ENCODE results near the gene PPIP5K2. TPM values are rescaled to one million over a fixed set of nuclear protein-coding genes. Genes with fewer than 3 reads are reported as not detected.
A peak's percentile ranks its signal among the peaks of the same experiment; 100 is the strongest.
"Not testable (repeated sequence)": the region's sequence is repeated elsewhere in the genome, so short reads cannot be mapped to it uniquely, and the experiment has no call there.

The PPIP5K2 gene
- total RNA-seq (10 to 100 TPM; 30.4 to 42.8 TPM), polyA plus RNA-seq (ENCODE audit: insufficient read depth, low read depth, low replicate concordance) (23.7 TPM)
- long read RNA-seq, donor 1, partial matches to known transcripts, result 0 of 3 reads
- long read RNA-seq, donor 1, other reads (novel, unspliced or antisense), result 0 of 3 reads
- long read RNA-seq, donor 2, result 0 reads

DNA sequence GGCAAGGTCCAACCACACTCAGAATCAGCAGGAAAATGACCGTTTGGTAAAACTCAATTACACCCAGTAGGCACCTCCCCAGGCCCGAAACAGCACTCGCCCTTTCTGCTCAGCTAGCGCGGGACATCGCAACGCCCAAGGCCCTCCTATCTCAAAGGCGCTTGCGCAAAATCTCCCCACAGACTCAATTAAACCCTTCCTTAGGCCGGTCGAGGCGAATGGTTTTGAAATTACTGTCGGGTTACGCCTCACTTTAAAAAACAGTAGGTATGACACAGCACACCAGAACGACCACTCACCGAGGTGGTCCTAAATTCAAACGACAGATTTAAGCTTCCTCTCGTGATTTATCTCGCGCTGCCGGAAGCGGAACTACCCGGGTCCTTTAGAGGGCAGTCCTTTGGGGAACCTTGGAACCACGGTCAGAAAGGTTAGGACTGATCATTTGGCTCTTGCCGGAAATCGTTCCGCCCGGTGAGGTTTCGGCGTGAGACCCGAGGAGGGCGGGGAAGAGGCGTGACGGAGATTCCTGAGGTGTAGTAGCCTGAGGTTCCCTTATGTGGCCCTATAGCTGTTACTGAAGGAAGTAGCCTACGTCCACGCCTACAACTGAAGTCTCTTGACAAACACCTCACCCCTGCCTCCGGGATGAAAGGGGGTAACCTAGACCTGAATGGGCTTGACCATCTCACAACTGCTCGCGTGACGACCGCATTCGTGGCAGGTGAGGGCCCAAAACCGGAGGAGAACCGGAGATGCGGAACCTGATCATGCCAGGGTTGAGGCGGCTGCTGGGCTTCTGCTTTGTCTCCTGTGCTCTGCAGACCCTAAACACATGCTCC lies at the start of gene PPIP5K2, which contains the start of gene GIN1:
TSS of gene PPIP5K2 (plus strand) at position 537 of the 842 bp plus-strand sequence. CDS start 9,289 bp downstream, outside the sequence.
TSS of gene GIN1 (minus strand) at position 374 of the 842 bp plus-strand sequence. CDS start 11,431 bp downstream, outside the sequence.
- Histone ChIP-seq H3K4me1 (peaks cover 2% of the 10 kb centered on the region), H3K36me3 (ENCODE audit: low read depth, missing control alignments) (no peaks in the 10 kb centered on the region), H3K4me3 (peak within 1 kb of the TSS; percentile 83 to 86), H3K27ac (peak within 1 kb of the TSS; percentile 79 to 97), H3K27me3 (no peaks in the 10 kb centered on the region), H3K9me3 (no peaks in the 10 kb centered on the region)
- peak; percentile 98 for DNase-seq
- peak in 1 of 3 experiments; percentile 9 for TF ChIP-seq CTCF (IDR thresholded peaks at IDR 0.05)
- TF ChIP-seq POLR2A (IDR thresholded peaks at IDR 0.05), result peak; percentile 17
- intact Hi-C loops (cut with DNase I; ENCODE audit: low total_unique reads), result no loop called here
- WGBS, 2 donors, result 0 to 1% methylated on average over 31 to 45 of the region's 46 CpGs

- H3K36me3 ChIP-seq (ENCODE audit: low read depth, missing control alignments); intact Hi-C loops (cut with DNase I; ENCODE audit: low total_unique reads); H3K9me3 ChIP-seq; DNase-seq; H3K4me1 ChIP-seq; H3K27me3 ChIP-seq; H3K4me3 ChIP-seq; H3K27ac ChIP-seq: not testable (repeated sequence)
- 68 to 72% methylated on average over 4 of the region's 4 CpGs for WGBS, 2 donors
Observed at GRCh38 chr5:103073500-103073899, 46.6 kb upstream of the PPIP5K2 start.

- WGBS, 2 donors, result 83 to 87% methylated on average over 4 of the region's 4 CpGs
Observed at GRCh38 chr5:103075442-103075841, 44.7 kb upstream of the PPIP5K2 start.

DNA sequence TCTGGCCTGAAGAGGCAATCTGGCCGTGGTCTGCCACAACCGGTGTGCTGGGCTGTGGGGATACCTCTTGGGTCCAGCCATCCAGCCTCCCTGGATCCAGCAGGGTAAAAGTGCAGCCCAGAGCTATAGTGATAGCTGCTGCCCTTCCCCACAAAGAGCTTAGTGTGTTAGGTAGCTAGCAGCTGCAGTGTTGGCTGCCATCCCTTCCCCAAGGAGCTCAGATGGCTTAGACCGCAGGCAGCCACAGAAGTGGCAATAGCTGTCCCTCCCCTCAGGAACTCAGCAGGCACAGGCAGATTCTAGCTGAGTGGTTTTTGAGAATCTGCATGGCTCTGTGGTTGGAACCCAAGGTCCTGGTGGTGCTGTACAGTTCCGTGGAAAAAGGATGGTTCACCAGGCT lies 40.3 kb upstream of the PPIP5K2 start:
- no peak overlapping the region for H3K27ac ChIP-seq
- WGBS, 2 donors, result 88 to 100% methylated on average over 1 to 4 of the region's 4 CpGs
- H3K4me1 ChIP-seq, result no peaks in the 10 kb centered on the region
- intact Hi-C loops (cut with DNase I; ENCODE audit: low total_unique reads), result no loop called here
- no peaks in the 10 kb centered on the region for H3K36me3 ChIP-seq (ENCODE audit: low read depth, missing control alignments)
- no peaks in the 10 kb centered on the region for H3K9me3 ChIP-seq
- H3K4me3 ChIP-seq, result no peak overlapping the region
- TF ChIP-seq CTCF (IDR thresholded peaks at IDR 0.05) (no peak), POLR2A (IDR thresholded peaks at IDR 0.05) (no peak)
- no peaks in the 10 kb centered on the region for H3K27me3 ChIP-seq
- DNase-seq, result no peak

More at GRCh38 chr5:103075442-103075841, 44.7 kb upstream of the PPIP5K2 start:
- TF ChIP-seq POLR2A (IDR thresholded peaks at IDR 0.05), result no peak
- no peak for TF ChIP-seq CTCF (IDR thresholded peaks at IDR 0.05)
- Histone ChIP-seq H3K4me1 (no peaks in the 10 kb centered on the region), H3K4me3 (no peak overlapping the region), H3K36me3 (ENCODE audit: low read depth, missing control alignments) (no peaks in the 10 kb centered on the region), H3K27me3 (no peaks in the 10 kb centered on the region), H3K27ac (no peak overlapping the region), H3K9me3 (no peaks in the 10 kb centered on the region)
- intact Hi-C loops (cut with DNase I; ENCODE audit: low total_unique reads), result no loop called here
- no peak for DNase-seq

DNA sequence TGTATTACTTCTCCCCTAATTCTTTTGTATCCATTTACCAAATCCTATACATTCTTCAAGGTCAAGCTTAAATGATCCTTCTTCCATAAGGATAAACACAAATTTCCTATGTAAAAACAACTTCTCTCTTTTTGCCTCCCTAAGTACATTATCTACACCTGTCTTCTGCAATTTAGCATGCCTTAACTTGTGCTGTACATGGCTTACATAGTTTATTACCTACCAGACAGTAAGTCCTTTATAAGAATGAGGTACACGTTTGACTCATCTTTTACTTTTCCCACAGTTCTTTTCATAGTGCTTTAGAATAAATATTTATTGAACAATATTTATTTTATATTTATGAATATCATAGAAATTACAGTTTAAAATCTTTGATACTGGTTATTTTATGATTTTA lies 33.6 kb upstream of the PPIP5K2 start:
- H3K27ac ChIP-seq, result no peak overlapping the region
- no peaks in the 10 kb centered on the region for H3K36me3 ChIP-seq (ENCODE audit: low read depth, missing control alignments)
- H3K4me1 ChIP-seq, result peaks cover 3% of the 10 kb centered on the region
- H3K27me3 ChIP-seq, result no peaks in the 10 kb centered on the region
- TF ChIP-seq CTCF (IDR thresholded peaks at IDR 0.05) (no peak), POLR2A (IDR thresholded peaks at IDR 0.05) (no peak)
- WGBS, 2 donors, result 94 to 97% methylated on average over 1 of the region's 1 CpG
- no peak overlapping the region for H3K4me3 ChIP-seq
- no peaks in the 10 kb centered on the region for H3K9me3 ChIP-seq
- intact Hi-C loops (cut with DNase I; ENCODE audit: low total_unique reads), result no loop called here
- no peak for DNase-seq

Data from testis (tissue), 5 donors.